ENCODE results near the gene HAUS3.

HAUS3 gene

DNA sequence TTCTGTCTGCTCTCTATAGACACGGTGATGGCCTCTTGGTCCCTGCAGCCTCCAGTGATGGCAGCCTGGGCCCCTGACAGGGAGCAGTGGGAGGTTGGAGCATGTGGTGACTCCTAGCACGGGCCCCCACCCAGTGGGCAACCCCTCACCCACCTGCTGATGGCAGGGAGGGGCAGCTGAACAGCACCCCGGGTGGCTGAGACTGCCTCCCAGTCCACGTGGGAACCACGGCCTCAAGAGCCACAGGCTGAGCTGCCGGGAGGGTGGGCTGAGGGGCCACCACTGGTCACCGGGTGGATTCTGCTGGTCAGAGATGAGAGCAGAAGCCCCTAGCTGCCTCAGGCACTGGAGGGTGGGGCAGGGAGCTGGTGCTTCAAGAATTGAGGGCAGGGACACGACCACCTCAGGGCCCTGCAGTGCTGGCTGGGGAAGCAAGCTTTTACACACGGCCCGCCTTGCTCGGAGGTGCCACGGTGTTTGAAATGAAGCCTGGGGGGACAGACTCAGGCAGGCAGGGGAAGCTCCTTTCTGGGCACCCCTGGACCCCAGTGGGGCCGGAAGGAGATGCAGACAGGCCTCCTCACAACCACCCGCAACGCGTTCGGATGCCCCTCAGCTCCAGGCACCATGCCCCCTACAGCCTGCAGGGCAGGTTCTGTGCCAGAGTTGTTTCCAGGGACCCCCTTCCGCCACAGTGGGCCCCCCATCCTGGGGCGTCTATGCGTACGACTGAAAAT, 6.3 kb upstream of the HAUS3 start:
- Histone ChIP-seq H4K20me1 (ENCODE audit: insufficient read depth, low read length) (peaks cover 16% of the 10 kb centered on the region), H3K9me3 (ENCODE audit: insufficient read depth, low read length, severe bottlenecking) (no peaks in the 10 kb centered on the region), H3K27ac (ENCODE audit: low read length) (no peak overlapping the region), H3K4me2 (ENCODE audit: insufficient read depth, low read length) (no peak overlapping the region), H3K9ac (ENCODE audit: low read depth, low read length) (no peak overlapping the region), H3K4me3 (ENCODE audit: low read depth in 1 of 2, low read length in 2 of 2) (no peak overlapping the region), H3K36me3 (ENCODE audit: insufficient read depth, low read length) (peaks cover 37% of the 10 kb centered on the region), H3K4me1 (ENCODE audit: insufficient read depth, low read length) (no peaks in the 10 kb centered on the region), H3K27me3 (ENCODE audit: insufficient read depth, low read length, poor library complexity) (no peaks in the 10 kb centered on the region), H3K79me2 (ENCODE audit: insufficient read depth, low read length) (no peaks in the 10 kb centered on the region), H2AFZ (ENCODE audit: low read depth, low read length) (no peak overlapping the region)
- DNase-seq: peak; percentile 3
- ATAC-seq (ENCODE audit: insufficient read depth, low read depth): no peak
- TF ChIP-seq EZH2 (IDR thresholded peaks at IDR 0.05; ENCODE audit: borderline replicate concordance, low read depth, low read length, severe bottlenecking): no peak
- TF ChIP-seq, protein P1, sequence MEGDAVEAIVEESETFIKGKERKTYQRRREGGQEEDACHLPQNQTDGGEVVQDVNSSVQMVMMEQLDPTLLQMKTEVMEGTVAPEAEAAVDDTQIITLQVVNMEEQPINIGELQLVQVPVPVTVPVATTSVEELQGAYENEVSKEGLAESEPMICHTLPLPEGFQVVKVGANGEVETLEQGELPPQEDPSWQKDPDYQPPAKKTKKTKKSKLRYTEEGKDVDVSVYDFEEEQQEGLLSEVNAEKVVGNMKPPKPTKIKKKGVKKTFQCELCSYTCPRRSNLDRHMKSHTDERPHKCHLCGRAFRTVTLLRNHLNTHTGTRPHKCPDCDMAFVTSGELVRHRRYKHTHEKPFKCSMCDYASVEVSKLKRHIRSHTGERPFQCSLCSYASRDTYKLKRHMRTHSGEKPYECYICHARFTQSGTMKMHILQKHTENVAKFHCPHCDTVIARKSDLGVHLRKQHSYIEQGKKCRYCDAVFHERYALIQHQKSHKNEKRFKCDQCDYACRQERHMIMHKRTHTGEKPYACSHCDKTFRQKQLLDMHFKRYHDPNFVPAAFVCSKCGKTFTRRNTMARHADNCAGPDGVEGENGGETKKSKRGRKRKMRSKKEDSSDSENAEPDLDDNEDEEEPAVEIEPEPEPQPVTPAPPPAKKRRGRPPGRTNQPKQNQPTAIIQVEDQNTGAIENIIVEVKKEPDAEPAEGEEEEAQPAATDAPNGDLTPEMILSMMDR (IDR thresholded peaks at IDR 0.05; ENCODE audit: borderline replicate concordance, extremely low read depth, low read length, poor library complexity, severe bottlenecking): no peak

DNA sequence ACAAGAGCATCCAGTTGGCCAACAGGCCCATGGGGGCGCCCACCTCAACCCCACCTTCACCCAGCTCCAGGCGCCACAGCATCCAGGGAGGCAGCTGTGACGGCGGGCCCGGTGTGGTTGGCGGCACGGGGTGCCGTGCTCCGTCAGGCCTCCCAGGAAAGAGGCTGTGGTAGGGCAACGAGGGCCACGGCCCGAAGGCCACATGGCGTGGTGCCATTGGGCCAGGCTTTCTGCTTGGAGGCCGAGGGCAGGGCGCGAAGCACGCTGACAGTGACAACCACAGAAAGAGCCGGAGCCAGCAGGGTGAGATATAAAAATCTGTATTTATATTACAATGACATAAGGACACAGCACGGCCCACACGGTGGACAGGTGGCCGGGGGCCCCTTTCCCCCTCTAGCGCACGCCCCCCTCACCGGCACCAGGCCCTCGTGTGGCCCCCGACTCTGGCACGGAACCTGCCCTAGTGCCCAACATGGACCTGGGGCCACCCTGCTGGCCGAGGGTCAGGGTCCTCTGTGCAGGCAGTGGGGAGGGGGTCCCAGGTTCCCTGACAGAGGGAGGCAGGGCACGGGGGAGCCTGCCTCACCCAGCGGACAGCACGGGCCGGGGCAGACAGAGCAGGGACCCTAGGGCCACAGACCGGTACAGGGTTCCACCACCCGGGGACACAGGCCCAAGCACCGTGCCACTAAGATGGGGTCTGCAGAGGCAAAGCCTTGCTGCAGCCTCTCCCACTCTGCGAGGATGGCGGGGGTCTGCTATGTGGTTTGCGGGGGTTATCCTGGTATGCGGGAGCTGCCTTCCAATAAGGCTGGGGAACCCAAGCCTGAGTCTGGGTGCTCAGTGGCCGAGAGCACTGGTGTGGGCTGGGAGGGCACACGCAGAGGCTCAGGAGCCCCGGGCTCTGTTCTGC, 5.5 kb upstream of the HAUS3 start:
- TF ChIP-seq, protein P1 (IDR thresholded peaks at IDR 0.05; ENCODE audit: borderline replicate concordance, extremely low read depth, low read length, poor library complexity, severe bottlenecking): no peak
- H3K9ac ChIP-seq (ENCODE audit: low read depth, low read length): no peak overlapping the region
- H3K79me2 ChIP-seq (ENCODE audit: insufficient read depth, low read length): no peaks in the 10 kb centered on the region
- H3K27me3 ChIP-seq (ENCODE audit: insufficient read depth, low read length, poor library complexity): no peaks in the 10 kb centered on the region
- peaks cover 2% of the 10 kb centered on the region for H3K4me1 ChIP-seq (ENCODE audit: insufficient read depth, low read length)
- DNase-seq: peak; percentile 4
- no peak for ATAC-seq (ENCODE audit: insufficient read depth, low read depth)
- peaks cover 35% of the 10 kb centered on the region for H3K36me3 ChIP-seq (ENCODE audit: insufficient read depth, low read length)
- H4K20me1 ChIP-seq (ENCODE audit: insufficient read depth, low read length): peaks cover 11% of the 10 kb centered on the region
- H3K9me3 ChIP-seq (ENCODE audit: insufficient read depth, low read length, severe bottlenecking): no peaks in the 10 kb centered on the region
- no peak overlapping the region for H3K27ac ChIP-seq (ENCODE audit: low read length)
- H2AFZ ChIP-seq (ENCODE audit: low read depth, low read length): no peak overlapping the region
- H3K4me2 ChIP-seq (ENCODE audit: insufficient read depth, low read length): no peak overlapping the region
- H3K4me3 ChIP-seq (ENCODE audit: low read depth in 1 of 2, low read length in 2 of 2): no peak overlapping the region

DNA sequence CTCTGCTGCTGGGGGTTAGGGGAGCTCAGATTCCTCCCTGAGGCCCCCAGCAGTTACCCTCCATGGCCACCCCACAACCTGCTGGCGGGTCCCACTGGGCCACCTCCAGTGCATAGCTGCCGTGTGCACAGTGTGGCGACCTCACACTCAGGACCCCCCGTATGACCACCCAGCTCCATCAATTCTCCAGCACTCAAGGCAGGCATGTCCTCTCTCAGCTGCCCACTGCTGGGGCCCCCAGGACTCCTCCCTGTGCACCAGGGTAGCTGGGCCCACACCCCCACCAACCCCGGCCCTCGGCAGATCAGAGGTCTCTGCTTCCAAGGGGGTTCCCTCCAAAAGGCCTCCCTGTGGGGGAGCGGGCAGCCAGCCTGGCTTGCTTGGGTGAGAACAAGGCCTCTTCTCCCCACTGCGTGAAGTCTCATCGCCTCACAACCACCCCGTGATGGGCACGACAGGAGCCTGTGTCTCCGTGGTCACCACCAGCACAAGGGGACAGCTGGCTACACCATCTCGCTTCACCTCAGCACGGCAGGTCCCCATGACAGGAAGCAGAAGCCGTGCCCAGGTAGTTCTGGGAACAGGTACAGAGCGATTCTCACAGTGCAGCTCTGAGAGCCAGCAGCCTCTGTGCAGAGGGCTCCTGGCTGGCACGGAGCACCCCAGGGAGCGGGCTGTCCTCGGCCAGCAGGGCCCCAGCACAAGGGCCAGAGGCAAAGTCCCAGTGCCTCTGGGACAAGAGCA, 4.6 kb upstream of the HAUS3 start:
- H4K20me1 ChIP-seq (ENCODE audit: insufficient read depth, low read length): peaks cover 11% of the 10 kb centered on the region
- peaks cover 3% of the 10 kb centered on the region for H3K79me2 ChIP-seq (ENCODE audit: insufficient read depth, low read length)
- H3K9me3 ChIP-seq (ENCODE audit: insufficient read depth, low read length, severe bottlenecking): no peaks in the 10 kb centered on the region
- TF ChIP-seq, protein P1 (IDR thresholded peaks at IDR 0.05; ENCODE audit: borderline replicate concordance, extremely low read depth, low read length, poor library complexity, severe bottlenecking): no peak
- no peak for TF ChIP-seq EZH2 (IDR thresholded peaks at IDR 0.05; ENCODE audit: borderline replicate concordance, low read depth, low read length, severe bottlenecking)
- H3K4me2 ChIP-seq (ENCODE audit: insufficient read depth, low read length): no peak overlapping the region
- no peak for ATAC-seq (ENCODE audit: insufficient read depth, low read depth)
- DNase-seq: no peak
- H3K27me3 ChIP-seq (ENCODE audit: insufficient read depth, low read length, poor library complexity): no peaks in the 10 kb centered on the region
- peaks cover 27% of the 10 kb centered on the region for H3K36me3 ChIP-seq (ENCODE audit: insufficient read depth, low read length)
- no peak overlapping the region for H3K27ac ChIP-seq (ENCODE audit: low read length)
- H3K9ac ChIP-seq (ENCODE audit: low read depth, low read length): no peak overlapping the region
- peaks cover 4% of the 10 kb centered on the region for H3K4me1 ChIP-seq (ENCODE audit: insufficient read depth, low read length)
- no peak overlapping the region for H2AFZ ChIP-seq (ENCODE audit: low read depth, low read length)
- no peak overlapping the region for H3K4me3 ChIP-seq (ENCODE audit: low read depth in 1 of 2, low read length in 2 of 2)
